SK-N-SH treated with all-trans-retinoic acid at 6 μM for 48 hours (cell line): Measurements from ENCODE around the gene ADGRG7.

Experiments used
- ATAC-seq: fragments of 200-7000 bp; cut with Tn5 transposase; 3 replicates; pipeline ENCODE4 v1.9.1; 2020; ENCODE audit warnings: mild to moderate bottlenecking, moderate library complexity
- ARNTL ChIP-seq: fragments of 450-650 bp; formaldehyde crosslinking; IDR thresholded peaks from 2 replicates; pipeline ENCODE4 v1.5.0; 2020; ENCODE audit warnings: low read depth, mild to moderate bottlenecking, moderate library complexity, borderline replicate concordance
- BACH2 ChIP-seq: fragments of 250-450 bp; sonication (Bioruptor Pico); IDR thresholded peaks from 2 replicates; pipeline ENCODE4 v1.9.0; 2021; ENCODE audit warnings: mild to moderate bottlenecking, borderline replicate concordance
- CREB5 ChIP-seq: fragments of 250-450 bp; sonication (Bioruptor Pico); IDR thresholded peaks from 2 replicates; pipeline ENCODE4 v1.5.1; 2020; ENCODE audit warnings: low read depth, mild to moderate bottlenecking, moderate library complexity
- CSDC2 ChIP-seq: fragments of 250-450 bp; sonication (Bioruptor Pico); IDR thresholded peaks from 2 replicates; pipeline ENCODE4 v1.5.0; 2020; ENCODE audit warnings: mild to moderate bottlenecking, moderate library complexity
- GLIS3 ChIP-seq: fragments of 250-450 bp; sonication (Bioruptor Pico); IDR thresholded peaks from 2 replicates; pipeline ENCODE4 v1.5.0; 2020; ENCODE audit warnings: mild to moderate bottlenecking, moderate library complexity
- ISL1 ChIP-seq: fragments of 250-450 bp; sonication (Bioruptor Pico); IDR thresholded peaks from 2 replicates; pipeline ENCODE4 v2.1.2; 2022; ENCODE audit warnings: mild to moderate bottlenecking, moderate library complexity
- OSR1 ChIP-seq: fragments of 250-450 bp; sonication (Bioruptor Pico); IDR thresholded peaks from 2 replicates; pipeline ENCODE4 v1.8.0; 2022; ENCODE audit warnings: moderate library complexity, mild to moderate bottlenecking, inconsistent platforms
- PATZ1 ChIP-seq: fragments of 250-450 bp; sonication (Bioruptor Pico); IDR thresholded peaks from 2 replicates; pipeline ENCODE4 v1.8.0; 2020; ENCODE audit warnings: mild to moderate bottlenecking, moderate library complexity, borderline replicate concordance
- POU6F1 ChIP-seq: fragments of 250-450 bp; sonication (Bioruptor Pico); IDR thresholded peaks from 2 replicates; pipeline ENCODE4 v1.8.0; 2021; ENCODE audit warnings: low read depth, mild to moderate bottlenecking, moderate library complexity, borderline replicate concordance
- PPARA ChIP-seq: fragments of 250-450 bp; sonication (Bioruptor Pico); IDR thresholded peaks from 2 replicates; pipeline ENCODE4 v1.5.0; 2020; ENCODE audit warnings: mild to moderate bottlenecking, borderline replicate concordance
- RARB ChIP-seq: fragments of 250-450 bp; sonication (Bioruptor Pico); IDR thresholded peaks from 2 replicates; pipeline ENCODE4 v1.8.0; 2021; ENCODE audit warnings: mild to moderate bottlenecking, moderate library complexity
- SNAI2 ChIP-seq: fragments of 250-450 bp; sonication (Bioruptor Pico); IDR thresholded peaks from 2 replicates; pipeline ENCODE4 v1.5.0; 2020; ENCODE audit warnings: mild to moderate bottlenecking, moderate library complexity
- TCF4 ChIP-seq: fragments of 250-450 bp; sonication (Bioruptor Pico); IDR thresholded peaks from 2 replicates; pipeline ENCODE4 v1.8.0; 2021; ENCODE audit warnings: mild to moderate bottlenecking, moderate library complexity, borderline replicate concordance
- TOX ChIP-seq: fragments of 250-450 bp; sonication (Bioruptor Pico); IDR thresholded peaks from 2 replicates; pipeline ENCODE4 v1.8.0; 2021; ENCODE audit warnings: mild to moderate bottlenecking, moderate library complexity, borderline replicate concordance
- ZC3H10 ChIP-seq: fragments of 250-450 bp; sonication (Bioruptor Pico); IDR thresholded peaks from 2 replicates; pipeline ENCODE4 v1.5.1; 2021; ENCODE audit warnings: mild to moderate bottlenecking, moderate library complexity
- ZFP30 ChIP-seq: fragments of 450-650 bp; formaldehyde crosslinking; IDR thresholded peaks from 2 replicates; pipeline ENCODE4 v1.5.0; 2022; ENCODE audit warnings: mild to moderate bottlenecking, moderate library complexity
- ZNF565 ChIP-seq: fragments of 450-650 bp; formaldehyde crosslinking; conservative IDR thresholded peaks from 2 replicates; pipeline ENCODE4 v1.5.0; 2020; ENCODE audit warnings: low read depth, mild to moderate bottlenecking, moderate library complexity
- ZNF70 ChIP-seq: fragments of 450-650 bp; formaldehyde crosslinking; IDR thresholded peaks from 2 replicates; pipeline ENCODE4 v1.5.0; 2020; ENCODE audit warnings: mild to moderate bottlenecking, moderate library complexity
- ZNF8 ChIP-seq: fragments of 450-650 bp; formaldehyde crosslinking; IDR thresholded peaks from 2 replicates; pipeline ENCODE4 v1.5.0; 2020; ENCODE audit warnings: mild to moderate bottlenecking, moderate library complexity
- TF ChIP-seq, protein P1 (sequence below): fragments of 250-450 bp; sonication (Bioruptor Pico); IDR thresholded peaks from 2 replicates; pipeline ENCODE4 v1.5.1; 2021; ENCODE audit warnings: mild to moderate bottlenecking, moderate library complexity
- TF ChIP-seq, protein P2 (sequence below): fragments of 250-450 bp; sonication (Bioruptor Pico); IDR thresholded peaks from 2 replicates; pipeline ENCODE4 v1.5.0; 2020; ENCODE audit warnings: mild to moderate bottlenecking, moderate library complexity

Gene ADGRG7

DNA sequence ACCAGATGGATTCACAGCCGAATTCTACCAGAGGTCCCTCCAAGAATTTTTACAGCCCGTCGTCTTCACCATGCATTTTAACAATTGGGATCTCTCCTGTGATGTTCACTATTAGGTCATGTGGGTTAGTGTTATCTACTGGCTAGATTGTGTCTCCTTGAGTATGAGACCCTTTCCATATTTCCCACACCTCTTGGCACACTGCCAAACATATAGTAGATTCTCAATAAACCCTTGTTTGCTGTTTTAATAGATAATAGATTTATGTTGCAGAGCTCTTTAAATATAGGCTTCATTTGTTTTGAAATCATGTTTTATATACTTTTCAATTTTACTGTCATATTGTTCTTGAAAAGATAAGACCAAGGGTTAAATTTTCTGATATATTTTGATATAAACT is 34.9 kb upstream of the ADGRG7 start (continued):
- TF ChIP-seq ZNF70 (CRISPR knock-in tag) (no peak), CREB5 (CRISPR knock-in tag) (no peak), ZNF8 (CRISPR knock-in tag) (no peak), BACH2 (CRISPR knock-in tag) (no peak), ARNTL (no peak), TCF4 (CRISPR knock-in tag) (no peak), PPARA (CRISPR knock-in tag) (no peak)

DNA sequence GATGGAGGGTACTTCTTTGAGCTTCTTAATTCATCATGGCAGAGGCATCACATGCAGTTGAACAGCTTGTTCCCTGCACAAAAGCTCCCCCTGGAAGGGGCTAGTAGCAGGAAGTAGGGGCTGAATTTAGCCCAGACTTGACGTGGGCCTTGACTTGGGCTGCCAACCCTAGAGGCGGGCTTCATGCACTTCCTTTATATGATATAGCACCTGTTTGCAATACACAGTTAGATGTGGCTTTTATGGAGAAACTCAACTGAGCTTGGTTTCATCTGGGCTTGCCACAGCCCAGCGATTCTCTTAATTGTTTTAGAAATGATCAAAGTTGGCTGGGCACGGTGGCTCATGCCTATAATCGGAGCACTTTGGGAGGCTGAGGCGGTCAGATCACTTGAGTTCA is 33.7 kb upstream of the ADGRG7 start:
- TF ChIP-seq PATZ1 (no peak), ZFP30 (no peak), TOX (CRISPR knock-in tag) (no peak), OSR1 (CRISPR knock-in tag) (no peak)
- TF ChIP-seq, protein P1, sequence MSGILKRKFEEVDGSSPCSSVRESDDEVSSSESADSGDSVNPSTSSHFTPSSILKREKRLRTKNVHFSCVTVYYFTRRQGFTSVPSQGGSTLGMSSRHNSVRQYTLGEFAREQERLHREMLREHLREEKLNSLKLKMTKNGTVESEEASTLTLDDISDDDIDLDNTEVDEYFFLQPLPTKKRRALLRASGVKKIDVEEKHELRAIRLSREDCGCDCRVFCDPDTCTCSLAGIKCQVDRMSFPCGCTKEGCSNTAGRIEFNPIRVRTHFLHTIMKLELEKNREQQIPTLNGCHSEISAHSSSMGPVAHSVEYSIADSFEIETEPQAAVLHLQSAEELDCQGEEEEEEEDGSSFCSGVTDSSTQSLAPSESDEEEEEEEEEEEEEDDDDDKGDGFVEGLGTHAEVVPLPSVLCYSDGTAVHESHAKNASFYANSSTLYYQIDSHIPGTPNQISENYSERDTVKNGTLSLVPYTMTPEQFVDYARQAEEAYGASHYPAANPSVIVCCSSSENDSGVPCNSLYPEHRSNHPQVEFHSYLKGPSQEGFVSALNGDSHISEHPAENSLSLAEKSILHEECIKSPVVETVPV (CRISPR knock-in tag), result no peak
- no peak for ATAC-seq

DNA sequence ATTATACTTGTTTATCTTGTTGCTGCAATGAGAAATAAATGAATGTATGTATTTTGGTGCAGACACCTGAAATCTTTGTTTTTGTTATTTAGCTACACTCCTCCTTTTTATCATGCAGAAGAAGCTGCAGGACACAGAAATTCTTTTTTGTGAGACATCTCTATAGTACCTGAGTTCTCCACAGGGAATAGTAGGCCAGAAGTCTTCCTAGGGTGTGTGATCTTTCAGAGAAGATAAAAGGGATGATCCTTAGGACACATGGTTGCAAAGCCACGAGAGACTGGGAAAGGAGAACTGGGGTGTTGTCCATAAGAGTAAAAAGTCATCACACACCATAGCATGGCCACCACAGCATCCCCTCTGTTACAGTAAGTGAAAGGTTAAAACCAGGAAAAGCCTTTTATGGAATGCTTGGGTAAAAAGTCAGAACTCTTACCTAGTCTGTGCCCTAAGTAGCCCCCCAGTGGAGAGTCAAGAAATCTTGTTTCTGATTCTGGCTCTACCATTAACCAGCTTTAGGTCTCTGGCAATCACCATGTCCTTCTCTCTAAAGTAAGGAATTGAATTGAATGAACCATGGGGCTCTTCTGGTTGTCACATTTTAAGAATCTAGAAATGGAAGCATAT is 31.9 kb upstream of the ADGRG7 start:
- ATAC-seq, result no peak
- no peak for TF ChIP-seq ZNF8 (CRISPR knock-in tag)
- TF ChIP-seq ZNF565, result no peak
- TF ChIP-seq RARB (CRISPR knock-in tag), result no peak
- TF ChIP-seq BACH2 (CRISPR knock-in tag), result no peak
- no peak for TF ChIP-seq TCF4 (CRISPR knock-in tag)
- TF ChIP-seq PATZ1, result no peak
- TF ChIP-seq ZC3H10 (CRISPR knock-in tag), result no peak
- TF ChIP-seq ARNTL, result no peak
- no peak for TF ChIP-seq TOX (CRISPR knock-in tag)
- TF ChIP-seq SNAI2 (CRISPR knock-in tag), result no peak
- TF ChIP-seq CSDC2 (CRISPR knock-in tag), result no peak
- no peak for TF ChIP-seq ZNF70 (CRISPR knock-in tag)
- TF ChIP-seq POU6F1 (CRISPR knock-in tag), result no peak
- TF ChIP-seq ZFP30, result no peak
- TF ChIP-seq, protein P1 (CRISPR knock-in tag), result no peak
- no peak for TF ChIP-seq OSR1 (CRISPR knock-in tag)
- TF ChIP-seq ISL1 (CRISPR knock-in tag), result no peak
- TF ChIP-seq, protein P2, sequence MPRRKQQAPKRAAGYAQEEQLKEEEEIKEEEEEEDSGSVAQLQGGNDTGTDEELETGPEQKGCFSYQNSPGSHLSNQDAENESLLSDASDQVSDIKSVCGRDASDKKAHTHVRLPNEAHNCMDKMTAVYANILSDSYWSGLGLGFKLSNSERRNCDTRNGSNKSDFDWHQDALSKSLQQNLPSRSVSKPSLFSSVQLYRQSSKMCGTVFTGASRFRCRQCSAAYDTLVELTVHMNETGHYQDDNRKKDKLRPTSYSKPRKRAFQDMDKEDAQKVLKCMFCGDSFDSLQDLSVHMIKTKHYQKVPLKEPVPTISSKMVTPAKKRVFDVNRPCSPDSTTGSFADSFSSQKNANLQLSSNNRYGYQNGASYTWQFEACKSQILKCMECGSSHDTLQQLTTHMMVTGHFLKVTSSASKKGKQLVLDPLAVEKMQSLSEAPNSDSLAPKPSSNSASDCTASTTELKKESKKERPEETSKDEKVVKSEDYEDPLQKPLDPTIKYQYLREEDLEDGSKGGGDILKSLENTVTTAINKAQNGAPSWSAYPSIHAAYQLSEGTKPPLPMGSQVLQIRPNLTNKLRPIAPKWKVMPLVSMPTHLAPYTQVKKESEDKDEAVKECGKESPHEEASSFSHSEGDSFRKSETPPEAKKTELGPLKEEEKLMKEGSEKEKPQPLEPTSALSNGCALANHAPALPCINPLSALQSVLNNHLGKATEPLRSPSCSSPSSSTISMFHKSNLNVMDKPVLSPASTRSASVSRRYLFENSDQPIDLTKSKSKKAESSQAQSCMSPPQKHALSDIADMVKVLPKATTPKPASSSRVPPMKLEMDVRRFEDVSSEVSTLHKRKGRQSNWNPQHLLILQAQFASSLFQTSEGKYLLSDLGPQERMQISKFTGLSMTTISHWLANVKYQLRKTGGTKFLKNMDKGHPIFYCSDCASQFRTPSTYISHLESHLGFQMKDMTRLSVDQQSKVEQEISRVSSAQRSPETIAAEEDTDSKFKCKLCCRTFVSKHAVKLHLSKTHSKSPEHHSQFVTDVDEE, result no peak
- TF ChIP-seq GLIS3 (CRISPR knock-in tag), result no peak
